ENCODE results near the gene ERC2. TPM values are rescaled to one million over a fixed set of nuclear protein-coding genes. Genes with fewer than 3 reads are reported as not detected.

The ERC2 gene
- total and polyA plus RNA-seq, 2 of the 8 experiments (the other 6 are each of a cell fraction or from before 2014, with no cell fraction given): 16.4 to 22.8 TPM

DNA sequence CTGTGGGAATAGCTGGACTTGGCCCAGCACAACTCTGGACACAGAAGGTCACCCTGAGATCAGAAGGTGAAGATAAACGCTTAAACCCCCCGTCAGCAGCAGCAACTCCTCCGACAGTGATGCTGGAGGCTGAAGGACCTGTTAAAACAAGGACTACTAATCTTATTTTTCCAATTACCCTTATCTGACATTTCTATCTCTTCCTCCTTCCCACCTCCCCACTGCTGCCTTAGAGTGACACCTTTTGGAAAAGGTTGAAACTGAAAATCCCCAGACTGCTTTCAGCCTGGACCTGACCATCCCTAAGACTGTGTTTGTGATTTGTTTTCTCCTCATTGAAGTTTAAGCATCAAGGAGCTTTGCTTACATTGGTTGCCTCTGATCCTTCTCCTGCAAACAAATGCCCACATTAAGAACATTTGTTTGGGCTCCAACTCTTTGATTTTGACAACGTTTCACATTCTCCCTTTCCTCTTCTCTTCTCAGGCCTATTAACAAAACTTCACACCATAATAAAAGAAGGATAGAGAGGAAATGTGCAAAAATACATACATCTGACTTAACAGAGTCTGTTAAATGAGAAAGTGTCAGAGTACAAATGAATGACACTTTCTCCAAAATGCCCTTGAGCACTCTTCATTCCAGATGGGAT is 570.6 kb downstream of the ERC2 start:
- Histone ChIP-seq H3K4me3 (ENCODE audit: extremely low read depth in 1 of 4, insufficient read depth in 2 of 4, low read depth in 3 of 4, low read length in 4 of 4) (no peak overlapping the region), H2BK12ac (ENCODE audit: low read depth, low read length) (no peak overlapping the region), H3K36me3 (ENCODE audit: control insufficient read depth in 2 of 4, insufficient read depth in 4 of 4, low read length in 3 of 4) (no peaks in the 10 kb centered on the region), H3K9me3 (ENCODE audit: insufficient read depth in 2 of 2, low read depth in 1 of 2, low read length in 1 of 2) (no peaks in the 10 kb centered on the region), H2AK5ac (ENCODE audit: low read depth, low read length) (no peak overlapping the region), H2BK5ac (ENCODE audit: low read depth, low read length) (no peak overlapping the region; the same call in 1 of the 2 replicates), H3K4ac (replicated peaks; ENCODE audit: insufficient read length, low read depth, low read length) (no peak overlapping the region), H4K8ac (ENCODE audit: extremely low read depth, insufficient read depth, low read length) (no peak overlapping the region), H3K4me2 (ENCODE audit: insufficient read depth in 1 of 2, low read depth in 2 of 2, low read length in 2 of 2) (no peak overlapping the region), H2AFZ (ENCODE audit: low read length) (no peak overlapping the region), H4K91ac (replicated peaks; ENCODE audit: insufficient read length, low read length) (no peak overlapping the region), H2BK20ac (ENCODE audit: low read length) (no peak overlapping the region), H3K23me2 (ENCODE audit: low read depth, low read length) (no peaks in the 10 kb centered on the region; the same call in 1 of the 2 replicates), H3K27ac (ENCODE audit: low read depth, low read length) (no peak overlapping the region), H2BK15ac (ENCODE audit: low read length) (no peak overlapping the region; the same call in 1 of the 2 replicates), H3K56ac (replicated peaks; ENCODE audit: insufficient read length, low read depth, low read length) (no peak overlapping the region), H3K27me3 (replicated peaks in 1 of 4; ENCODE audit: control insufficient read depth in 3 of 4, extremely low read depth in 1 of 4, insufficient read depth in 3 of 4, low read length in 3 of 4) (no peaks in the 10 kb centered on the region), H2BK120ac (replicated peaks; ENCODE audit: low read depth, low read length) (no peak overlapping the region), H3K14ac (ENCODE audit: insufficient read length) (no peak overlapping the region), H4K20me1 (replicated peaks in 1 of 2; ENCODE audit: control insufficient read depth in 1 of 2, insufficient read depth in 2 of 2, low read length in 2 of 2) (no peaks in the 10 kb centered on the region), H3K18ac (ENCODE audit: extremely low read depth, low read length) (no peak overlapping the region), H3K79me2 (ENCODE audit: control insufficient read depth in 1 of 2, insufficient read depth in 2 of 2, low read length in 2 of 2) (no peaks in the 10 kb centered on the region), H3K23ac (ENCODE audit: insufficient read length) (no peak overlapping the region), H3K4me1 (replicated peaks in 1 of 4; ENCODE audit: control insufficient read depth in 3 of 4, insufficient read depth in 4 of 4, low read length in 3 of 4) (peaks cover 0 to 6% (median under 1%) of the 10 kb centered on the region in 4 experiments; a peak in 3 of 7 replicates), H3K79me1 (ENCODE audit: low read depth, low read length) (no peaks in the 10 kb centered on the region), H4K5ac (ENCODE audit: insufficient read length, low read depth, low read length) (no peak overlapping the region), H3K9ac (replicated peaks in 1 of 4; ENCODE audit: extremely low read depth in 1 of 4, low read depth in 3 of 4, low read length in 3 of 4) (no peak overlapping the region)
- peak in 2 of 3 experiments; percentile 67 to 69; a peak in 3 of 4 replicates for TF ChIP-seq CTCF (IDR thresholded peaks at IDR 0.05; ENCODE audit: control extremely low read depth in 1 of 3, insufficient read depth in 1 of 3, low read depth in 1 of 3, low read length in 3 of 3)
- no peak for TF ChIP-seq BRCA1 (IDR thresholded peaks at IDR 0.05; ENCODE audit: low read depth, low read length)
- TF ChIP-seq RAD21 (IDR thresholded peaks at IDR 0.05 in 1 of 2, conservative IDR thresholded peaks at IDR 0.05 in 1 of 2; ENCODE audit: low read depth in 2 of 2, low read length in 2 of 2): peak; percentile 90 to 92
- POLR2A ChIA-PET (ENCODE audit: partially characterized antibody): no interaction called here
- DNase-seq (ENCODE audit: low read depth in 1 of 2, low spot score in 2 of 2): no peak
- 52% methylated on average over 4 of the region's 4 CpGs; no CpG with 5 or more reads in 1 of the 2 experiments for WGBS, 2 experiments (ENCODE audit: extremely low coverage in 1 of 2, insufficient coverage in 1 of 2, insufficient read length in 1 of 2, insufficient replicate concordance in 2 of 2, low coverage in 1 of 2, low lambda C conversion rate in 2 of 2, missing lambda C conversion rate in 1 of 2)
- CTCF ChIA-PET (ENCODE audit: partially characterized antibody): interaction anchor here (0.6 to 2.5 kb wide), 20 partner anchors 9 to 1067 kb away, joined by 3 to 11 read pairs (median 4); no protein-coding TSS in a partner anchor
- peak; percentile 97 for FAIRE-seq

All from H1 (cell line).